Liver (tissue), 9 donors: Measurements from ENCODE around the gene CARHSP1. TPM values are rescaled to one million over a fixed set of nuclear protein-coding genes. Genes with fewer than 3 reads are reported as not detected.

Source experiments
- DNase-seq: peaks from one replicate; pipeline ENCODE4 v3.0.0-alpha.2; 2017; ENCODE audit warnings: low spot score
- H3K27ac ChIP-seq, 2 donors: one replicate each; pipeline ENCODE4 v1.7.0; 2013; ENCODE audit warnings: inconsistent platforms in 2 of 2, low read length in 2 of 2, control low read depth in 1 of 2, low read depth in 1 of 2, mild to moderate bottlenecking in 1 of 2
- H3K27me3 ChIP-seq, 4 donors: one replicate each; pipeline versions ENCODE4 v1.6.1 to v1.7.0; 2013; ENCODE audit warnings: low read length in 3 of 4, inconsistent platforms in 1 of 4, mild to moderate bottlenecking in 1 of 4, moderate library complexity in 1 of 4; ENCODE audit not compliant: control insufficient read depth in 4 of 4, insufficient read depth in 4 of 4
- H3K36me3 ChIP-seq, 4 donors: one replicate each; pipeline versions ENCODE4 v1.6.1 to v1.7.0; 2013; ENCODE audit warnings: low read length in 3 of 4, mild to moderate bottlenecking in 3 of 4, low read depth in 1 of 4, moderate library complexity in 1 of 4; ENCODE audit not compliant: control insufficient read depth in 4 of 4, insufficient read depth in 3 of 4
- H3K4me1 ChIP-seq, 4 donors: one replicate each; pipeline versions ENCODE4 v1.6.1 to v1.7.0; 2013; ENCODE audit warnings: low read length in 3 of 4, mild to moderate bottlenecking in 3 of 4, moderate library complexity in 1 of 4; ENCODE audit not compliant: control insufficient read depth in 4 of 4, insufficient read depth in 4 of 4
- H3K4me3 ChIP-seq, 3 donors: one replicate each; pipeline versions ENCODE4 v1.6.1 to v1.7.0; 2013; ENCODE audit warnings: low read length in 3 of 3, control low read depth in 1 of 3, low read depth in 1 of 3, mild to moderate bottlenecking in 1 of 3
- H3K9ac ChIP-seq, 2 donors: one replicate each; pipeline ENCODE4 v1.7.0; 2013; ENCODE audit warnings: low read length in 2 of 2, mild to moderate bottlenecking in 2 of 2, moderate library complexity in 2 of 2, control low read depth in 1 of 2, low read depth in 1 of 2
- H3K9me3 ChIP-seq, 4 donors: one replicate each; pipeline versions ENCODE4 v1.6.1 to v1.7.0; 2013; ENCODE audit warnings: low read length in 3 of 4; ENCODE audit not compliant: control insufficient read depth in 4 of 4
- ATF3 ChIP-seq: IDR thresholded peaks from 2 replicates; pipeline ENCODE4 v1.6.1; 2016; ENCODE audit warnings: antibody characterized with exemption
- CTCF ChIP-seq: fragments of 150-350 bp; IDR thresholded peaks from 2 replicates; pipeline ENCODE4 v1.5.1; 2017; ENCODE audit warnings: improper control_type of control experiment, low read depth, low read length; ENCODE audit not compliant: missing input control
- EGR1 ChIP-seq, 2 donors: IDR thresholded peaks; 2 replicates each; pipeline ENCODE4 v1.6.1; 2016 to 2018; ENCODE audit warnings: antibody characterized with exemption in 2 of 2, low read depth in 2 of 2
- FOXA1 ChIP-seq: IDR thresholded peaks from 2 replicates; pipeline ENCODE4 v1.6.1; 2016; ENCODE audit warnings: antibody characterized with exemption
- FOXA2 ChIP-seq: IDR thresholded peaks from 2 replicates; pipeline ENCODE4 v1.6.1; 2016; ENCODE audit warnings: antibody characterized with exemption
- GABPA ChIP-seq, 2 donors: IDR thresholded peaks in 1 of 2; conservative IDR thresholded peaks in 1 of 2; 2 replicates each; pipeline ENCODE4 v1.6.1; 2016; ENCODE audit warnings: antibody characterized with exemption in 2 of 2, mild to moderate bottlenecking in 1 of 2, moderate library complexity in 1 of 2
- HNF4A ChIP-seq, 2 donors: conservative IDR thresholded peaks; 2 replicates each; pipeline ENCODE4 v1.6.1; 2016; ENCODE audit warnings: antibody characterized with exemption in 2 of 2, mild to moderate bottlenecking in 2 of 2
- HNF4G ChIP-seq: IDR thresholded peaks from 2 replicates; pipeline ENCODE4 v1.6.1; 2016; ENCODE audit warnings: antibody characterized with exemption
- JUND ChIP-seq, 2 donors: IDR thresholded peaks; 2 replicates each; pipeline ENCODE4 v1.6.1; 2016; ENCODE audit warnings: antibody characterized with exemption in 2 of 2
- MAX ChIP-seq: IDR thresholded peaks from 2 replicates; pipeline ENCODE4 v1.6.1; 2016; ENCODE audit warnings: antibody characterized with exemption
- NR2F2 ChIP-seq: IDR thresholded peaks from 2 replicates; pipeline ENCODE4 v1.6.1; 2016; ENCODE audit warnings: antibody characterized with exemption
- RAD21 ChIP-seq, 2 donors: IDR thresholded peaks; 2 replicates each; pipeline ENCODE4 v1.6.1; 2016; ENCODE audit warnings: antibody characterized with exemption in 2 of 2, mild to moderate bottlenecking in 2 of 2
- REST ChIP-seq: IDR thresholded peaks from 2 replicates; pipeline ENCODE4 v1.6.1; 2016; ENCODE audit warnings: antibody characterized with exemption, mild to moderate bottlenecking
- RXRA ChIP-seq, 2 donors: IDR thresholded peaks; 2 replicates each; pipeline ENCODE4 v1.6.1; 2017 to 2018; ENCODE audit warnings: antibody characterized with exemption in 2 of 2, mild to moderate bottlenecking in 1 of 2
- SP1 ChIP-seq: IDR thresholded peaks from 2 replicates; pipeline ENCODE4 v1.6.1; 2018; ENCODE audit warnings: antibody characterized with exemption, mild to moderate bottlenecking
- TAF1 ChIP-seq: conservative IDR thresholded peaks from 2 replicates; pipeline ENCODE4 v1.6.1; 2016; ENCODE audit warnings: antibody characterized with exemption, mild to moderate bottlenecking
- YY1 ChIP-seq: IDR thresholded peaks from 2 replicates; pipeline ENCODE4 v1.6.1; 2016; ENCODE audit warnings: antibody characterized with exemption, mild to moderate bottlenecking
- ZBTB33 ChIP-seq: IDR thresholded peaks from 2 replicates; pipeline ENCODE4 v1.6.1; 2016; ENCODE audit warnings: antibody characterized with exemption
- WGBS: extraction: QIAGEN DNeasy Blood & Tissue Kit; methylation state at CpG from one replicate; pipeline ENCODE4 v1.1.7; 2013; 5-methylcytosine and 5-hydroxymethylcytosine counted together
- polyA plus RNA-seq, 2 donors: library from polyadenylated mRNA; stranded (reverse) in 1 of 2; unstranded in 1 of 2; fragments of 200-250 nt in 1 of 2; fragments of >200 nt in 1 of 2; fragmentation: Nextera tagmentation in 1 of 2; extraction: Ambion mirVana in 1 of 2; gene quantifications; one replicate each; pipeline versions ENCODE4 v1.2.1 to v1.2.3, GENCODE V29; 2013 to 2015
- total RNA-seq, 2 donors: library from RNA; depleted of rRNA; stranded (reverse); fragments of >200 nt; gene quantifications; one replicate each; pipeline ENCODE4 v1.2.3, GENCODE V29; 2014
- donor health status: healthy.
- donor health status: healthy.
- donor health status: healthy.
- donor health status: healthy.
- donor health status: healthy.

CARHSP1 gene
- total and polyA plus RNA-seq, 4 donors: 81.2 to 162 (median 119) TPM

- Histone ChIP-seq H3K27me3 (no peaks in the 10 kb centered on the region), H3K4me1 (no peaks in the 10 kb centered on the region), H3K9me3 (no peaks in the 10 kb centered on the region), H3K27ac (no peak overlapping the region), H3K9ac (no peak overlapping the region), H3K36me3 (peaks cover 8 to 63% (median 45%) of the 10 kb centered on the region in 4 donors), H3K4me3 (no peak overlapping the region)
- TF ChIP-seq JUND (IDR thresholded peaks at IDR 0.05) (no peak), RXRA (IDR thresholded peaks at IDR 0.05) (no peak), MAX (no peak), ATF3 (no peak), ZBTB33 (no peak), FOXA1 (no peak), HNF4G (no peak), HNF4A (conservative IDR thresholded peaks at IDR 0.05) (no peak), FOXA2 (no peak), SP1 (no peak), EGR1 (IDR thresholded peaks at IDR 0.05; ENCODE audit: low read depth in 2 of 2) (no peak), NR2F2 (no peak), CTCF (no peak), YY1 (no peak), RAD21 (IDR thresholded peaks at IDR 0.05) (no peak), TAF1 (no peak), REST (no peak), GABPA (IDR thresholded peaks at IDR 0.05 in 1 of 2, conservative IDR thresholded peaks at IDR 0.05 in 1 of 2) (no peak)
- 88% methylated on average over 16 of the region's 16 CpGs for WGBS
- no peak for DNase-seq
Measured at GRCh38 chr16:8892101-8892575, 23.3 kb upstream of the CARHSP1 start.
